BJ (cell line): ENCODE measurements around the gene EML6. TPM values are rescaled to one million over a fixed set of nuclear protein-coding genes. Genes with fewer than 3 reads are reported as not detected.

ENCODE experiments used
- CTCF ChIA-PET: fragments of 350-600 bp; formaldehyde crosslinking; extraction: SDS; loops from one replicate; lab custom pipeline; 2021; ENCODE audit warnings: antibody characterized with exemption, inconsistent platforms; lab: Yijun Ruan, JAX
- POLR2A ChIA-PET: fragments of 300-600 bp; sonication (Branson Sonifier 250); formaldehyde crosslinking; extraction: SDS; loops from one replicate; lab custom pipeline; 2021; ENCODE audit warnings: antibody characterized with exemption; lab: Charles Lee
- DNase-seq: peaks from one replicate; pipeline ENCODE4 v3.0.0-alpha.2; 2011; ENCODE audit warnings: low read depth
- H3K27me3 ChIP-seq: 2 replicates; pipeline ENCODE4 v1.6.0; 2011; ENCODE audit warnings: low read length; ENCODE audit not compliant: control insufficient read depth, insufficient read depth
- H3K36me3 ChIP-seq: 2 replicates; pipeline ENCODE4 v1.5.1; 2011; ENCODE audit warnings: low read length; ENCODE audit not compliant: control insufficient read depth, insufficient read depth
- H3K4me3 ChIP-seq: 2 replicates; pipeline ENCODE4 v1.5.1; 2011; ENCODE audit warnings: low read depth, mild to moderate bottlenecking, control low read depth, low read length
- polyA plus RNA-seq: library from polyadenylated mRNA; depleted of rRNA; stranded (reverse); fragments of >200 nt; gene quantifications from 2 replicates; pipeline ENCODE4 v1.2.3, GENCODE V29; 2011
- TF ChIP-seq, protein P1 (sequence below): IDR thresholded peaks from 2 replicates; pipeline ENCODE4 v1.5.1; 2011; ENCODE audit warnings: low read depth, mild to moderate bottlenecking, control low read depth, inconsistent platforms, low read length, moderate library complexity; ENCODE audit not compliant: insufficient read depth

The EML6 gene
- polyA plus RNA-seq, 1 experiment = 0.18 TPM

DNA sequence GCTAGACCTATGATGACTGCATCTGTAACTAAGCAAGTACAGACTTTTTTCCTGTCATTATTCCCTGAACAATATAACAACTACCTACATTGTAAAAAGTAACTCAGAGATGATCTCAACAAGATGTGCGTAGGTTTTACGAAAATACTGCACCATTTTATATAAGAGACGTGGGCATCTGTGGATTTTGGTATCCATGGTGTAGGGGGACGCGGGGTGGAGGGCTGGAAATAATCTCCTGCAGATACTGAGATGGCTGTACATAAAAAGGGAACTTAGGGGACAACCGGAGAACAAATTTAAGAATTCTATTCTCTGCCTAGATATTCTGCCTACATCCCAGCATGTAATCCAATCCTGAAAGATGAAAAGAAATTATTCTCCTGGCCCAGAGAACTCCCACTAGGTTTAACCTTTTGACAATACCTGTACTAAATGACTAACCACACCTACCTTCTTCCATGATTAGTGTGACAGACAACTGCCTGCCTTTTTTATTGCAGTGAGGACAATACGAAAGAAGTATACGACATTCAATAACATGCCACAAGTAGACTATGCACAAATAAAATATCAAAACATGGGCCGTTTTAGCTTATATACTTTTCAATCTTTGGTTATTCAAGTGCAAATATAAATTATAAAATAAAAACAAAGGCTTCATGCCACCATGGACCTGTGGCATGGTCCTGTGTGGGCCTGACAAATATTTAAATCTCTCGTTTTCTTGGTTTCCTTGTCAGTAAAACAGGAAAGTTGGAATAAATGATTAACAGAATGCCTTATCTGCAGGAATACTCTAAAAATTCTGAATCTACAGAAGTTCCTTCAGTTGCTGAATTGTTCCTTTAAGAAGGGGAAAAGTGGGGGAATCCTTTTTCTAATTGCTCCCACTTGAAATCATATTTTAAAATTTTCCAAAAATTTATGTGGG lies 280.5 kb downstream of the EML6 start:
- ChIA-PET CTCF (interaction anchor here (0.9 to 2.1 kb wide), 3 partner anchors 44 to 171 kb away, joined by 3 to 5 read pairs (median 3); no protein-coding TSS in a partner anchor), POLR2A (no interaction called here)
- H3K27me3 ChIP-seq = no peaks in the 10 kb centered on the region
- TF ChIP-seq, protein P1, sequence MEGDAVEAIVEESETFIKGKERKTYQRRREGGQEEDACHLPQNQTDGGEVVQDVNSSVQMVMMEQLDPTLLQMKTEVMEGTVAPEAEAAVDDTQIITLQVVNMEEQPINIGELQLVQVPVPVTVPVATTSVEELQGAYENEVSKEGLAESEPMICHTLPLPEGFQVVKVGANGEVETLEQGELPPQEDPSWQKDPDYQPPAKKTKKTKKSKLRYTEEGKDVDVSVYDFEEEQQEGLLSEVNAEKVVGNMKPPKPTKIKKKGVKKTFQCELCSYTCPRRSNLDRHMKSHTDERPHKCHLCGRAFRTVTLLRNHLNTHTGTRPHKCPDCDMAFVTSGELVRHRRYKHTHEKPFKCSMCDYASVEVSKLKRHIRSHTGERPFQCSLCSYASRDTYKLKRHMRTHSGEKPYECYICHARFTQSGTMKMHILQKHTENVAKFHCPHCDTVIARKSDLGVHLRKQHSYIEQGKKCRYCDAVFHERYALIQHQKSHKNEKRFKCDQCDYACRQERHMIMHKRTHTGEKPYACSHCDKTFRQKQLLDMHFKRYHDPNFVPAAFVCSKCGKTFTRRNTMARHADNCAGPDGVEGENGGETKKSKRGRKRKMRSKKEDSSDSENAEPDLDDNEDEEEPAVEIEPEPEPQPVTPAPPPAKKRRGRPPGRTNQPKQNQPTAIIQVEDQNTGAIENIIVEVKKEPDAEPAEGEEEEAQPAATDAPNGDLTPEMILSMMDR = no peak
- no peak overlapping the region for H3K4me3 ChIP-seq
- no peak for DNase-seq
- H3K36me3 ChIP-seq = no peaks in the 10 kb centered on the region

DNA sequence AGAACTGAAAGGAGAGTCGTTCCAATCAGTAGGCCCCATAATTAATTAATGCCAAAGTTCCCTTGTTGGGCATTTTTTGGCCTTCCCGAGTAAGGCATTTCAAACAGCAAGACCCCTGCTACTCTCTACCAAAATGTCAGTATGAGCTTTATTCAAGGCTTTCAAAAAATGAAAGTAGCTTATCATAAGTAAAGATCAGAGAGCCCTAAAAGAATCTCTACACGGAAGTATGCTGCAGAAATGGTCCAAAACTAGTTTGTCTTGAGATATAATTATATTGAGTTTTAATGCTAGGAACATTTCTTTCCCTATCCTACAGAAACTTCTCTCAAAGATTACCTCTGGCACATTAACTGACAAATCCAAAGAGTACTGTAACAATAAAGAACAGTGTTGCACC lies 282.8 kb downstream of the EML6 start:
- POLR2A ChIA-PET = no interaction called here

DNA sequence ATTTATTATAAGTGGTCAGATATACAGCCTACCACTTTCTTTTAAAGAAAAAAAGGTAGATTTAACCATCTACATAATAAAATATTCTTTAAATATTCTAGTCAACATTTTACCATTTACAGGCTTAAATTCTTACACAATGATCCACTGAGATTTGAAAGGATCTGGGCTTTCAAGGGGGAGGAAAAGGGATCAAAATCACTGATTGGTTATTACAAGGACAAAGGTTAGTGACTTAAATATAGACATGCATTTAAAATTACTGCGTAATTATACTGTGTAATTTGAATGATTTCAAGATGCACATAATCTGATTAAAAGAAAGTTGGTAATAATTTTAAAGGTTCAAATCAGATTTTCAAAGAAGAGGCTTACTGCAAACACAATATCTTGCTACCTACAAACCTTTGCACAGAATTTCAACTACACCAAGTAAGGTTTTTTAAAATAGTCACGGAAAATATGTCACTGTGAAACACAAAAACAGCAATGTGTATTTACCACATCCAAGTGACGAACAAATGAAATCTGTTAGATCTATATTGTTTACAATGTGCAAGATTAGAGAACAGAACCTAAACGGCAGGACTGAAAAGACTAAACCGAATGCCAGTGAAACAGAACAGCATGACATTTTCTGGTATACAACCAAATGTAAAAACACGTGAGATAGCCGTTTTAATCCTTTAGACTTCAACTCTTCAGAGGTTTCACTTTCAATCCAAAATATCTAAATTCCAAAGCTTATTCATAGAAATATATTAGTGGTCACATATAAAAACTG lies 286.0 kb downstream of the EML6 start:
- no peaks in the 10 kb centered on the region for H3K27me3 ChIP-seq
- TF ChIP-seq, protein P1 = no peak
- ChIA-PET POLR2A (no interaction called here), CTCF (interaction anchor here (0.9 to 1.6 kb wide), 6 partner anchors 11 to 102 kb away, joined by 3 to 5 read pairs (median 4); no protein-coding TSS in a partner anchor)
- no peak for DNase-seq
- no peaks in the 10 kb centered on the region for H3K36me3 ChIP-seq
- no peak overlapping the region for H3K4me3 ChIP-seq

More for the DNA sequence above, 282.8 kb downstream of the EML6 start:
- H3K27me3 ChIP-seq = no peaks in the 10 kb centered on the region
- TF ChIP-seq, protein P1 = no peak
- H3K4me3 ChIP-seq = no peak overlapping the region
- CTCF ChIA-PET = interaction anchor here (1.0 to 1.2 kb wide), 2 partner anchors 42 to 43 kb away, joined by 3 read pairs; no protein-coding TSS in a partner anchor
- no peak for DNase-seq
- H3K36me3 ChIP-seq = no peaks in the 10 kb centered on the region

DNA sequence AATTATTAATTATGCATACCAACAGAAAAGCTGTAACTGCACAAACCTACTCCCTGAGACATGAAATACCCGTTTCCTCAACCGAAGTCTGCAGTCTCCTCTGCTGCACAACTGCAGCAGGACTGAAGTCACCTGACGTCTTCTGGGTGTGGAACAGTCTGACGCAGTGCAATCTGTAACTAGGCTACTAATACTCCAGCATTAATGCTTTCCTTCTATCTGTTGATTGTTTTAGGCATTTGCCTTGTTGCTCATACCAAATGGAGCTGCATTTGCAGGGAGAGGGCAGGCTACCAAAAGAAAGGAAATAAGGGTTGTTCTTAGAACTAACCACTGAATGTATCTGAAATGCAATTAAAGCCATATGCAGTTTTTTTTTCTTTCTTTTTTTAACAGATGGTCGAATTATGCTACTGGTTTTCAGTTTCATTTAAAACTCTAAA lies 286.7 kb downstream of the EML6 start:
- H3K27me3 ChIP-seq = no peaks in the 10 kb centered on the region
- TF ChIP-seq, protein P1 = 0 out of 2 replicates have a peak, but pooled peaks have one; percentile 4
- no peak overlapping the region for H3K4me3 ChIP-seq
- peak; percentile 9 for DNase-seq
- CTCF ChIA-PET = interaction anchor here (0.9 to 1.6 kb wide), 6 partner anchors 8 to 102 kb away, joined by 3 to 5 read pairs (median 3); no protein-coding TSS in a partner anchor
- no peaks in the 10 kb centered on the region for H3K36me3 ChIP-seq
- POLR2A ChIA-PET = no interaction called here

DNA sequence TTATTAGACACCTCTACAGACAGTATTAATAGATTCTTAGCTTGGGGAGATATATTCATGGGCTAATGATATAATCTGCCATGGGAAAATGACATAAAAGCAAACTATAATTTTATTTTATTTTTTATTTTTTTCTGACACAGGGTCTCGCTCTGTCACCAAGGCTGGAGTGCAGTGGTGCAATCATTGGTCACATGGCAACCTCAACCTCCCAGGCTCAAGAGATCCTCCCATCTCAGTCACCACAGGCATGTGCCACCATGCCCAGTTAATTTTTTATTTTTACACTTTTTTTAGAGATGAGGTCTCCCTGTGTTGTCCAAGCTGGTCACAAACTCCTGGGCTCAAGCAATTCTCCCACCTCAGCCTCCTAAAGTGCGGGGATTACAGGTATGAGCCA lies 287.5 kb downstream of the EML6 start:
- H3K36me3 ChIP-seq = no peaks in the 10 kb centered on the region
- DNase-seq = no peak
- no peak overlapping the region for H3K4me3 ChIP-seq
- no peaks in the 10 kb centered on the region for H3K27me3 ChIP-seq
- POLR2A ChIA-PET = no interaction called here
- TF ChIP-seq, protein P1 = no peak
- CTCF ChIA-PET = interaction anchor here (0.7 to 3.6 kb wide), 4 partner anchors 9 to 111 kb away, joined by 3 to 17 read pairs (median 4); no protein-coding TSS in a partner anchor
